Panc1 (cell line): ENCODE data around the gene LENEP.

Experiments used
- POLR2AphosphoS5 ChIP-seq: IDR thresholded peaks from 2 replicates; pipeline ENCODE4 v1.6.1; 2012; ENCODE audit warnings: mild to moderate bottlenecking, low read depth, low read length, moderate library complexity
- SIN3A ChIP-seq: IDR thresholded peaks from 2 replicates; pipeline ENCODE4 v1.6.1; 2012; ENCODE audit warnings: low read depth, mild to moderate bottlenecking, low read length, moderate library complexity, borderline replicate concordance; ENCODE audit not compliant: insufficient read depth
- TCF7L2 ChIP-seq: IDR thresholded peaks from 2 replicates; pipeline ENCODE4 v1.6.1; 2011; ENCODE audit warnings: mild to moderate bottlenecking, low read depth, low read length, inconsistent platforms
- TF ChIP-seq, protein P1 (sequence below): fragments of 450-650 bp; IDR thresholded peaks from 2 replicates; pipeline ENCODE4 v1.5.1; 2017; ENCODE audit warnings: mild to moderate bottlenecking
- TF ChIP-seq, protein P2 (sequence below), 2 experiments: IDR thresholded peaks; 2 replicates each; pipeline ENCODE4 v1.6.1; 2011 to 2012; ENCODE audit warnings: low read depth in 2 of 2, control low read depth in 1 of 2, low read length in 1 of 2, mild to moderate bottlenecking in 1 of 2, moderate library complexity in 1 of 2; ENCODE audit not compliant: insufficient read depth in 1 of 2

DNA sequence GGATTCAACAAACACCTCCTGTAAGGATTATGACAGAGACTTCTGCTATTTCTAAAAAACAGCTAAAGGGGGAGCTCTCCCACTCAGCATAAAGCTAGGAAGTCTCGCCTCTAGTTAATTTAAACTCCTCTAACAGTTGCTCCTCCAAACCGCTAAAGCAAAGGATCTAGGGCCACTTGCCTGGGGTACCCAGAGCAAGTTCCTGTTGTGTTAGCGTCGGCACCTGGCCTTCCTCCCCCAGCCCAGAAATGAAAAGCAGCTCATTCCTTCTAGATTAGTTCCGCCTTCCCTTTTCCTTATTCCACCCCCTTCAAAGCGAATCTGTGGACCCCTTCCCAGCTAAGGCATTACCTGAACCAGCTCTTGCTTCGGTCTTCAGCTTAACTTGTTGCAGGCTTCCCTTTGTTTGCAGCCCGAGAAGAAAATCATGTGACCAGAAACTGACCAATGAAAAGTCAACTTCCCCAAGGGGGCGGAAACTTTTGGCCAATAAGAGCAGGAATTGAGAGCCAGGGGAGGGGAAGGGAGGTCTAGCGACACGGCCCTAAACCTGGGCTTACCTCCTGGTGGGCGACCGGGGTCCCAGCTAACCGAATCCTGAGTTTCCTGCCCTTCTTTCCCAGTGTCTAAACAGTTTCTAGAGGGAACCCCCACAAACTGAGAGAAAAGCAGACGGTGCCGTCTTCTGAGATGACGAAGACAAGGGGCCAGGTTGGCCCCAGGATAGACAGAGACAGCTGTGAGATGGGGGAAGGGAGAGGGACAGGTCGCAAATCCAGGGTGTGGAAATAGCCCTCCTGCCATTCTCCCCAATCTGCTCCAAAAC is 37.5 kb upstream of the LENEP start, which contains the start of gene PBXIP1:
- TF ChIP-seq, protein P1, sequence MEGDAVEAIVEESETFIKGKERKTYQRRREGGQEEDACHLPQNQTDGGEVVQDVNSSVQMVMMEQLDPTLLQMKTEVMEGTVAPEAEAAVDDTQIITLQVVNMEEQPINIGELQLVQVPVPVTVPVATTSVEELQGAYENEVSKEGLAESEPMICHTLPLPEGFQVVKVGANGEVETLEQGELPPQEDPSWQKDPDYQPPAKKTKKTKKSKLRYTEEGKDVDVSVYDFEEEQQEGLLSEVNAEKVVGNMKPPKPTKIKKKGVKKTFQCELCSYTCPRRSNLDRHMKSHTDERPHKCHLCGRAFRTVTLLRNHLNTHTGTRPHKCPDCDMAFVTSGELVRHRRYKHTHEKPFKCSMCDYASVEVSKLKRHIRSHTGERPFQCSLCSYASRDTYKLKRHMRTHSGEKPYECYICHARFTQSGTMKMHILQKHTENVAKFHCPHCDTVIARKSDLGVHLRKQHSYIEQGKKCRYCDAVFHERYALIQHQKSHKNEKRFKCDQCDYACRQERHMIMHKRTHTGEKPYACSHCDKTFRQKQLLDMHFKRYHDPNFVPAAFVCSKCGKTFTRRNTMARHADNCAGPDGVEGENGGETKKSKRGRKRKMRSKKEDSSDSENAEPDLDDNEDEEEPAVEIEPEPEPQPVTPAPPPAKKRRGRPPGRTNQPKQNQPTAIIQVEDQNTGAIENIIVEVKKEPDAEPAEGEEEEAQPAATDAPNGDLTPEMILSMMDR = no peak
- TF ChIP-seq POLR2AphosphoS5 = no peak
- no peak for TF ChIP-seq SIN3A
- TF ChIP-seq TCF7L2 = no peak
- TF ChIP-seq, protein P2, sequence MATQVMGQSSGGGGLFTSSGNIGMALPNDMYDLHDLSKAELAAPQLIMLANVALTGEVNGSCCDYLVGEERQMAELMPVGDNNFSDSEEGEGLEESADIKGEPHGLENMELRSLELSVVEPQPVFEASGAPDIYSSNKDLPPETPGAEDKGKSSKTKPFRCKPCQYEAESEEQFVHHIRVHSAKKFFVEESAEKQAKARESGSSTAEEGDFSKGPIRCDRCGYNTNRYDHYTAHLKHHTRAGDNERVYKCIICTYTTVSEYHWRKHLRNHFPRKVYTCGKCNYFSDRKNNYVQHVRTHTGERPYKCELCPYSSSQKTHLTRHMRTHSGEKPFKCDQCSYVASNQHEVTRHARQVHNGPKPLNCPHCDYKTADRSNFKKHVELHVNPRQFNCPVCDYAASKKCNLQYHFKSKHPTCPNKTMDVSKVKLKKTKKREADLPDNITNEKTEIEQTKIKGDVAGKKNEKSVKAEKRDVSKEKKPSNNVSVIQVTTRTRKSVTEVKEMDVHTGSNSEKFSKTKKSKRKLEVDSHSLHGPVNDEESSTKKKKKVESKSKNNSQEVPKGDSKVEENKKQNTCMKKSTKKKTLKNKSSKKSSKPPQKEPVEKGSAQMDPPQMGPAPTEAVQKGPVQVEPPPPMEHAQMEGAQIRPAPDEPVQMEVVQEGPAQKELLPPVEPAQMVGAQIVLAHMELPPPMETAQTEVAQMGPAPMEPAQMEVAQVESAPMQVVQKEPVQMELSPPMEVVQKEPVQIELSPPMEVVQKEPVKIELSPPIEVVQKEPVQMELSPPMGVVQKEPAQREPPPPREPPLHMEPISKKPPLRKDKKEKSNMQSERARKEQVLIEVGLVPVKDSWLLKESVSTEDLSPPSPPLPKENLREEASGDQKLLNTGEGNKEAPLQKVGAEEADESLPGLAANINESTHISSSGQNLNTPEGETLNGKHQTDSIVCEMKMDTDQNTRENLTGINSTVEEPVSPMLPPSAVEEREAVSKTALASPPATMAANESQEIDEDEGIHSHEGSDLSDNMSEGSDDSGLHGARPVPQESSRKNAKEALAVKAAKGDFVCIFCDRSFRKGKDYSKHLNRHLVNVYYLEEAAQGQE (IDR thresholded peaks at IDR 0.05; ENCODE audit: insufficient read depth in 1 of 2, low read depth in 2 of 2, low read length in 1 of 2) = no peak
